ENCODE results near the gene KIF26B. TPM values are rescaled to one million over a fixed set of nuclear protein-coding genes. Genes with fewer than 3 reads are reported as not detected.

KIF26B gene
- polyA plus RNA-seq, 1 of the 3 experiments (the other 2 are of a cell fraction), result 2.6 TPM

- TF ChIP-seq SMC3 (IDR thresholded peaks at IDR 0.05; ENCODE audit: low read depth, low read length) (no peak), NFIC (IDR thresholded peaks at IDR 0.05; ENCODE audit: borderline replicate concordance) (no peak), POLR2AphosphoS5 (IDR thresholded peaks at IDR 0.05; ENCODE audit: low read depth, low read length) (no peak), RAD21 (IDR thresholded peaks at IDR 0.05; ENCODE audit: low read length) (no peak), FOXJ3 (CRISPR knock-in tag; IDR thresholded peaks at IDR 0.05) (no peak), RCOR1 (IDR thresholded peaks at IDR 0.05; ENCODE audit: low read length) (no peak)
These were observed 298.8 kb downstream of the KIF26B start (continued) for GRCh38 chr1:245453541-245453940.

- TF ChIP-seq POLR2AphosphoS5 (IDR thresholded peaks at IDR 0.05; ENCODE audit: low read depth, low read length) (no peak), EZH2phosphoT487 (IDR thresholded peaks at IDR 0.05; ENCODE audit: borderline replicate concordance, low read depth) (no peak), MXI1 (IDR thresholded peaks at IDR 0.05; ENCODE audit: low read depth, low read length) (no peak), FOXJ3 (CRISPR knock-in tag; IDR thresholded peaks at IDR 0.05) (no peak), NFIC (IDR thresholded peaks at IDR 0.05; ENCODE audit: borderline replicate concordance) (no peak)
- TF ChIP-seq, protein P1, sequence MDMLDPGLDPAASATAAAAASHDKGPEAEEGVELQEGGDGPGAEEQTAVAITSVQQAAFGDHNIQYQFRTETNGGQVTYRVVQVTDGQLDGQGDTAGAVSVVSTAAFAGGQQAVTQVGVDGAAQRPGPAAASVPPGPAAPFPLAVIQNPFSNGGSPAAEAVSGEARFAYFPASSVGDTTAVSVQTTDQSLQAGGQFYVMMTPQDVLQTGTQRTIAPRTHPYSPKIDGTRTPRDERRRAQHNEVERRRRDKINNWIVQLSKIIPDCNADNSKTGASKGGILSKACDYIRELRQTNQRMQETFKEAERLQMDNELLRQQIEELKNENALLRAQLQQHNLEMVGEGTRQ (IDR thresholded peaks at IDR 0.05; ENCODE audit: borderline replicate concordance, low read depth, low read length), result no peak
- Histone ChIP-seq H2AFZ (ENCODE audit: low read depth) (no peak overlapping the region), H3K27ac (ENCODE audit: low read depth in 2 of 2, low read length in 1 of 2) (peak overlapping the region in 1 of 2 experiments; percentile 8; a peak in 1 of 4 replicates), H3K36me3 (replicated peaks in 1 of 2; ENCODE audit: control insufficient read depth in 1 of 2, insufficient read depth in 2 of 2, low read length in 1 of 2) (peaks cover 0 to 5% of the 10 kb centered on the region in 2 experiments), H3K9ac (no peak overlapping the region), H3K27me3 (ENCODE audit: insufficient read depth) (no peaks in the 10 kb centered on the region), H3K79me2 (ENCODE audit: insufficient read depth) (no peaks in the 10 kb centered on the region), H3K4me1 (ENCODE audit: control insufficient read depth in 1 of 2, insufficient read depth in 2 of 2, low read depth in 1 of 2, low read length in 1 of 2) (peaks cover 0 to 42% of the 10 kb centered on the region in 2 experiments; a peak in 2 of 4 replicates), H3K4me2 (no peak overlapping the region), H3K9me3 (no peaks in the 10 kb centered on the region), H4K20me1 (ENCODE audit: insufficient read depth) (no peaks in the 10 kb centered on the region), H3K4me3 (ENCODE audit: low read depth in 2 of 2, low read length in 1 of 2) (no peak overlapping the region), H3K9me2 (no peaks in the 10 kb centered on the region), H3F3A (replicated peaks; ENCODE audit: insufficient read depth) (peaks cover 4% of the 10 kb centered on the region)
- no peak for DNase-seq
- 80% methylated on average over 2 of the region's 2 CpGs for WGBS (ENCODE audit: low lambda C conversion rate)
- CTCF ChIA-PET, result interaction anchor here (1.1 kb wide), 1 partner anchor 10 kb away, joined by 4 read pairs; no protein-coding TSS in a partner anchor
- POLR2A ChIA-PET, result no interaction called here
These were observed 299.3 kb downstream of the KIF26B start for GRCh38 chr1:245454051-245454450.

DNA sequence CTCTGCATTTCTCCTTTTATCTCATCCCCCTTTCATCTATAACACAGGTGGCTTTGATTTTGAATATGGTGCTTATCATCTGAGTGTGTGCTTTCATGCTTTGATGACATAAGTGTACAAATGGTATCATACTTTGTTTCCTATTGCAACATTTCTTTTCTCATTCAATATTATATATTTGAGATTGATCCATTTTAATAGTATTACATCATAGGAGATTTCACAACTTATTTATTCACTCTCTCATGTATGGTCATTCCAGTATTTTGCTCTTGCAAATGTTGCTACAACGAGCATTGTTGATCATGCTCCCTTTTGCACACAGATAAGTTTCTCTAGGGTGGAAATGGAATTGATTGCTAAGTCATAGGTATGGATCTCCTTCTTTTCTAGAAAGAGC is 302.8 kb downstream of the KIF26B start:
- ChIA-PET CTCF (interaction anchor here (1.2 kb wide), 1 partner anchor 30 kb away, joined by 3 read pairs; no protein-coding TSS in a partner anchor), POLR2A (no interaction called here)
- peaks cover 0 to 6% of the 10 kb centered on the region in 2 experiments for H3K36me3 ChIP-seq (replicated peaks in 1 of 2; ENCODE audit: control insufficient read depth in 1 of 2, insufficient read depth in 2 of 2, low read length in 1 of 2)
- H3K4me1 ChIP-seq (ENCODE audit: control insufficient read depth in 1 of 2, insufficient read depth in 2 of 2, low read depth in 1 of 2, low read length in 1 of 2), result peaks cover 0 to 35% of the 10 kb centered on the region in 2 experiments; a peak in 2 of 4 replicates
- no peaks in the 10 kb centered on the region for H4K20me1 ChIP-seq (ENCODE audit: insufficient read depth)
- H3K79me2 ChIP-seq (ENCODE audit: insufficient read depth), result no peaks in the 10 kb centered on the region
- H3K9me3 ChIP-seq, result no peaks in the 10 kb centered on the region
- peaks cover 4% of the 10 kb centered on the region for H3F3A ChIP-seq (replicated peaks; ENCODE audit: insufficient read depth)
- H3K9me2 ChIP-seq, result no peaks in the 10 kb centered on the region
- no peaks in the 10 kb centered on the region for H3K27me3 ChIP-seq (ENCODE audit: insufficient read depth)
- no peak overlapping the region for H2AFZ ChIP-seq (ENCODE audit: low read depth)
- no peak for DNase-seq
- no peak overlapping the region for H3K9ac ChIP-seq
- H3K4me2 ChIP-seq, result no peak overlapping the region
- WGBS (ENCODE audit: low lambda C conversion rate), result 84% methylated on average over 1 of the region's 1 CpG
- TF ChIP-seq MEF2A (IDR thresholded peaks at IDR 0.05; ENCODE audit: borderline replicate concordance, low read depth) (no peak), USF1 (IDR thresholded peaks at IDR 0.05; ENCODE audit: borderline replicate concordance, low read depth) (no peak), POLR2AphosphoS5 (IDR thresholded peaks at IDR 0.05; ENCODE audit: low read depth, low read length) (no peak), SIN3A (IDR thresholded peaks at IDR 0.05; ENCODE audit: borderline replicate concordance, low read depth, low read length) (no peak), RCOR1 (IDR thresholded peaks at IDR 0.05; ENCODE audit: low read length) (no peak)
- TF ChIP-seq, protein P2, sequence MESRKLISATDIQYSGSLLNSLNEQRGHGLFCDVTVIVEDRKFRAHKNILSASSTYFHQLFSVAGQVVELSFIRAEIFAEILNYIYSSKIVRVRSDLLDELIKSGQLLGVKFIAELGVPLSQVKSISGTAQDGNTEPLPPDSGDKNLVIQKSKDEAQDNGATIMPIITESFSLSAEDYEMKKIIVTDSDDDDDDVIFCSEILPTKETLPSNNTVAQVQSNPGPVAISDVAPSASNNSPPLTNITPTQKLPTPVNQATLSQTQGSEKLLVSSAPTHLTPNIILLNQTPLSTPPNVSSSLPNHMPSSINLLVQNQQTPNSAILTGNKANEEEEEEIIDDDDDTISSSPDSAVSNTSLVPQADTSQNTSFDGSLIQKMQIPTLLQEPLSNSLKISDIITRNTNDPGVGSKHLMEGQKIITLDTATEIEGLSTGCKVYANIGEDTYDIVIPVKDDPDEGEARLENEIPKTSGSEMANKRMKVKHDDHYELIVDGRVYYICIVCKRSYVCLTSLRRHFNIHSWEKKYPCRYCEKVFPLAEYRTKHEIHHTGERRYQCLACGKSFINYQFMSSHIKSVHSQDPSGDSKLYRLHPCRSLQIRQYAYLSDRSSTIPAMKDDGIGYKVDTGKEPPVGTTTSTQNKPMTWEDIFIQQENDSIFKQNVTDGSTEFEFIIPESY (IDR thresholded peaks at IDR 0.05; ENCODE audit: borderline replicate concordance, low read depth), result no peak
- peak overlapping the region in 1 of 2 experiments; percentile 81; a peak in 2 of 4 replicates for H3K27ac ChIP-seq (ENCODE audit: low read depth in 2 of 2, low read length in 1 of 2)
- H3K4me3 ChIP-seq (ENCODE audit: low read depth in 2 of 2, low read length in 1 of 2), result no peak overlapping the region

Measured in SK-N-SH (cell line).